Activated CD4-positive, CD25-positive, alpha-beta regulatory T cell (primary cell): ENCODE data around the gene ARHGEF17.

Source experiments
- DNase-seq, 4 experiments: peaks; one replicate each; lab custom pipeline; 2025; lab: John Stamatoyannopoulos, UW

Gene ARHGEF17

DNA sequence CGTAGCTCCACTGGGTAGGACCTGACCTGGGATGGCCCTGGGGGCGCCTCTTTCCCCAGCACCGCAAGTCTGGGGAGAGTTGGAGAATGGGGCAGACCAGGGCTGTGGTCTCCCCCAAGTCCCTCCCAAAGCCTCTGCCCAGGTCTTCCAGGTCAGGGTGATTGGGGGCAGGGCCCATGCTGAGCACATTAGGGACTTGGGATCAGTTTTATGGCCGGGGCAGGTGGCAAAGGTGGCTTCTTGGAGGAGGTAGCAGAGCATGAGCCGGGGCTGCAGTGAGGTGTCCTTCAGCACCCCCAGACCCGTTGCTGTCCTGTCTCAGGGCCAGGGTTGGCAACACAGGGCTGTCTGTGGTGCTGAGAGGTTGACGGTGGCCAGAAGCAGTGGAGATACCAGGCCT, 74.1 kb downstream of the ARHGEF17 start:
- DNase-seq, result no peak

DNA sequence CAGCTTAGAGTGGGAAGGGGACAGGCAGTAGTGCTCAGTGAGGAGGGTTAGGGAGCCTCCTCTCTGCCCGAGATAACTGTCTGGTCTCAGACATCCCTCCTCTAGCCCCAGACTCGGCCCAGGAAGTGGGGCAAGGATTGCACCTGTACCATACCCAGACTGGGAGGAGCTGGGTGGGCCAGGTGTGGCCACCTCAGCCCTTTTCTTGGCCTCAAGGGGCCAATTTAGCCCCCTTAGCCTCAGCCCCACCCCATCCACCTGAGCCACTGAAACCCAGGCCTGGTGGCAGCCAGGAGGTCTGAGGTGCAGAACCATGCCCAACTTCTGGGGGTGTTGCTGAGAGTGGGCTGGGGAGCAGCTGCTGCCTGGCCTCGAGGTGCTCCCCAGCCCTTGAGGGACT, 74.7 kb downstream of the ARHGEF17 start:
- no peak for DNase-seq

DNA sequence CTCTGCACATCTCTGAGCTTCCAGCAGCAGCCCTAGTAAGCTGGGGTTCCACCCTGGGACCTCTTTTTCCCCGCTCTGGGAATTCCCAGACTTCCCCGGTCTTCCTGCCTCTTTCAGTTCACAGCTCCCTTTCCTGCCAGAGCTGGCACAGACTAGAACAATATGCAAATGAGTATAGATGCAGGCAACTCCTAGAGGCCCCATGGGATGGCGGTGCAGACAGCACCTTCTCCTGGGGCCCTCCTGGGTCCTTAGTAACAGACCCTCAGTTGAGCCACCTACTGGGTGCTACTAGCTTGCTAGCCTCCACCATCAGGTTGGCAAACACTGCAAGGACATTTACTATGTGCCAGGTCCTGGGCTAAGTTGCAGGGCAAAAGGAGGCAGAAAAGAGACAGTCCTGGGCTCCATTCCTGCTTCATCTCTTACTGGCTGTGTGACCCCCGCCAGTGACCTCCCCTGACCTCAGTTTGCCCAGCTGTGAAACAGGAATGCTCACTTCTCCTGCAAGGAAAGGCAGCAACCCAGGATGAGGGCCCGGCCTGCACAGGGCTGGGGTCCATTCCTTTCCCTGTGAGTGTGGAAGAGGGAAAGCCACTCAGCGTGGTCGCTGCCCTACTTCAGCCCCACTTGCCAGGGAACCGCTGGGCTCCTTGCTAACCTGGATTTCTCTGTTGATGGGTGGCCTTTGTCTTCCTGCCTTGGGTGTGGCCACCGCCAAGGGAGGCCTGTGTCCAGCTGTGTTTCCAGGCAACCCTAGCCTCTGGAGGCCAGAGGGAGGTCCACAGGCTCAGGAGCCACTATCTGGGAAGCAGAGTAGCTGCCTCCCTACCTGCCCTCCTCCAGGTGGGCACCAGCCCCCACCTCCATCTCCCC, 75.4 kb downstream of the ARHGEF17 start:
- DNase-seq, result no peak

DNA sequence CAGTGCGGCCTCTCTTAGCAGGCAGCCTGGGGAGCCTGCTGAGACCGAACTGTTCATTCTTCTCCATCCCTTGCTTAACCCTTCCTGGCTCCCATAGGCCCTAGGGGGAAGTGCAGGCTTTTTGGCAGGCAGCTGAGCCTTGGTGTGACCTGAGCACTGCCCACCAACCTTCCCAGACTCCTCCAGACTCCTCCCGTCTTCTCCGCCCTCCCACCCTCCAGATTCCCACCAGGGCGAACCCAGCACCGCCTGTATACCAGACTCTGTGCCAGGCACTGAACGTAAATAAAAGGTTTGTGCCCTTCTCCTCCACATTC, 76.0 kb downstream of the ARHGEF17 start:
- DNase-seq, result no peak

DNA sequence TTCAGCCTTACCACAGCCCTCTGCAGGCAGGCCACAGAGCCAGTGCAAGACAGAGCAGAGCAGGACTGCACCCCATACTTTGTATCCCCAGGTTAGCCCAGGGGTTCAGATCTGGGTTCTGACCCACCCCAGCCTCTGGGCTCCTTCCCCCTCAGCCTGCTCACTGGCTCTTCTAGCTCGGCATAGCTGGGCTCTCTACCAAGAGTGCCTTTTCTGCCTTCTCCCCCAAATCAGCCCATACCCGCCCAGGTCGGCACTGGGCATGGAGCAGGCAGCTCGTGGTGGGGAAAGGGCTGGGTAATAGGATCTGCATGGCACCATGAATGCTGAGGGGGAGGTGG, 76.4 kb downstream of the ARHGEF17 start:
- DNase-seq, result no peak

DNA sequence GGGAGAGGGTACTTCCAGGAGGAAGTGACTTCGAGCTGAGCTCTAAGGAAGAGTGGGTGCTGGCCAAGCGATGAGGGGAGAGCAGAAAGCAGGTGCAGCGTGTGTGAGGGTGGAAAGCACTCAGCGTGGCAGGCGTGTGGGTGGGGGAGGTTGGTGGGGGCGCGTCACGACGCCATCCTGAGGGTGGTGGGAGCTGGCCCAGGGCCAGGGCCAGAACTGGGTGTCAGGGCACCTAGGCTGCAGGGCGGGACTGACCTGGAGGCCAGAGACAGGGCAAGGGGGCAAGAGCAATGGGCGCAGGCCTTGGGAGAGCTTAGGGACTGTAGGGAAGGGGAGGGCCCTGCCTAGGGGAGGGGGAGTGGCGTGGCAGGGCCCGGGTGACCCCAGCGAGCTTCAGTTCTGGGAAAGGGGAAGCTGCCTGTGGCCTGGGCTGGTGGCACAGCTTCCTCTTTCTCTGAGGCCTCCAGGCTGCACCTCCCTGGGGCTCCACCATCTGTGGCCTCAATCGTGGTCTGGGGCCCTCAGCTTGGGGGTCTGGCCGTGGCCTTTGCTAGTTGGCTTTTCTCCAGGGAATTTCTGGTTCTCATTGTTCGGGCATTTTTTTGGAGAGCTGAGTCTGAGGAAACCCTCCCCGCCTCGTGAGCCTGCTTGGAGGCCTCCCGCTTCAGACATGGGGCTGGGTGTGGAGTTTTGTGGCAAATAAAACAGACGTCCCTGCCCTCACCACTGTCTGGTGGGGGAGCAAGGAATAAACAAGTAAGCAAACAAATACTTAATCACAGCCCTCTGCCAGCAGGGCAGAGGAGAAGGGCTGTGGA, 77.0 kb downstream of the ARHGEF17 start:
- no peak for DNase-seq

DNA sequence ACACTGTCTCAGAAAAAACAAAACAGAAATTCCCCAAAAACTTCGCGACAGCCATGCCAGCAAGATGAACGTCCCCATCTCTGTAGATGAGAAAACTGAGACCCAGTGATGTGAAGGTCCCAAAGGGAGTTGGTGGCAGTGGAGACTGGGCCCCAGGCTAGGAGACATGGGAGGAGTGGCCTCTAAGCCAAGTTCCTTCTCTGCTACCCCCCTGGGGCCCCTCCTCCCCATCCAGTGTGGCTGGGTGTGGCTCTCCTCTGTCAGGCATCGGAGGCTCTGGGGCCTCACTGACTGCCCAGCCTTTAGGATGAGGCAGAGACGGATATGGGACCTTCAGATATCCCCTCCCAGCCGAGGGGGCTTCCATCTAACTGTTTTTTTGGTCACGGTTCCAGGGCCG, 77.9 kb downstream of the ARHGEF17 start:
- DNase-seq, result no peak

DNA sequence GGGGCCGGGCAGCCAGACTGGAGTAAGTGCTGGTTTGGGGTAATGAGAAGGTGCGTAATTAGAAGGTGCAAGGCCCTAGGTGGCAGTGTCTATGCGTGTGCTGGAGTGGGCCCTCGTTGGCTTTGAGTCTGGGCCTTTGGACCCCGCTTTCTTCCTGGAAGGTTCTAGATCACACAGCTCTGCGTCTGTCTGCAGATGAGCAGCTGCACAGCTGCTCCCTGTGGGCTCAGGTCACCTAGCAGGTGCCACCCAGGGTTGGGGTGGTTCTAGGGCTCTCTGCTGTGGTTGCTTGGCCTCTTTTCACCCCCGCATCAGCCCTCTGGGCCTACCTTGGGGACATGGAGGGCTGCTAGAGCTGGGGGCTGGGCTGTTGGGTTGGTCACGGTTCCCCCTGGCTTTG, 78.5 kb downstream of the ARHGEF17 start:
- DNase-seq, result no peak

DNA sequence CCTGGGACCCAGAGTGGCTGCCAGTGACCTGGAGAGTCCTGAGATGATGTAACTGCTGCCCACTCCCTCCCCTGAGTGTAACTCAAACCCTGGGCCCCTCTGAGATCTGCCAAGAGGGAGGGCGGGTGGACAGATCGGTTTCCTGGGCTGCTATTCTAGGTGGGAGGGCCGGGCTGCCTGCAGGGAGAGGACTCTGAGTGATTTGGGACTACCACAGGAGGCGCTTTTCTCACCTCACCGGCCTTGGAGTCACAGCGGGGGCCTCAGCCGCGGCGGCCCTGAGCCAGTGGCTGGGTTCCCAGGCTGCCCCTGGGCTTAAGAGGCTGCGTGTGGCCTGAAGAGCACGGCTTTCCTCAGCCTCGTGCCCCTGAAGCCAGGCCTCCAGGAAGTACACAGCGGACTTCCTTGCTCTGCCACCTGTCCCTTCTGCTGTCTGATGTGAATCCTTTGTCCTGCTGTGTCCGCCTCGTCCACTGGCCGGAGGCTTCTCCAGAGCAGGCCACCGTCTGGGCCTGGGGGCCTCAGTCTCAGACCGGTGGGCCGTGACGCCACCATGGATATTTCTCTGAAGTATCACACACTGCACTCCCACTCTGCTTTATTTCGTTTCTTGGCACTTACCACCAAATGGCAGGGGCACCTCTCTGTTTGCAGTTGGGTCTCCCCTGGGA, 79.7 kb downstream of the ARHGEF17 start:
- DNase-seq, result no peak

DNA sequence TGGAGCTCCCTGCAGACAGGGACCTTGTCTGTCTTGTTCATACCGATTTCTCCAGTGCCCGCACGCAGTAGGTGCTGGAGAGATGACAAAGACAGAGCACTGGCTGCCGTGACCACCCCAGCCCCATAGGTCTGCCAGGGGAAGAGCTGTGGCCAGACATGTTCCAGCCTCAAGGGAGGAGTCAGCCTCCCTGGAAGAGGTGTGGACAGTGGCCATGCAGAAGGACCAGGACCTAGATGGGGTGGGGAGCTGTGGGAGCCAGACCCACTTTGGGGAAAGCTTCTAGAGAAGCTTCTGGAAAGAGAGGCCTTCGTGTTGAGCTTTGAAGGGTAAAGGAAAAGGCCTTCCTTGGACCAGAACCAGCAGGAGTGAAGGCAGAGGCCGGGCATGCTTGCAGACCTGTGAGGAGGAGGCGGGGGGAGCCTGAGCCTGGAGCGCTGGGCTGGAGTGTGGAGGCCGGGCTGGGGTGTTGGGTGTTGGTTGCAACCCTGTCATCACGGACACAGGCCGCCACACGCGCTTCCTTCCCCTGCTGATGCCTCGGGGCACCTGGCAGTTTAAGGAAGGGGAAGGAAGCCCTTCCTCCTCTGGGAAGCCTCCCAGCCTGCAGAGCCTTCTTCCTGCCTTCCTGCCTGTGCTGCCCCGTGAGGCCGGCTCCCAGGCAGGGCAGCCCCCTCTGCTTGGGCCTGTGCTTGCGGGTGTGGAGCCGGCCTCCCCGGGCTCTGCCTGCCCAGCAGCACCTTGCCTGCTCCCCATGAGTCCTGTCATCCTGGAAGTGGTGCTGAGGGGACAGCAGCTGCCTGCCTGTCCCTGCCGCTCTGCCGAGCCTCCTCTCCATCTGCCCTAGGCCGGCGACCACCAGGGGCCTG, 80.4 kb downstream of the ARHGEF17 start:
- DNase-seq, result no peak

DNA sequence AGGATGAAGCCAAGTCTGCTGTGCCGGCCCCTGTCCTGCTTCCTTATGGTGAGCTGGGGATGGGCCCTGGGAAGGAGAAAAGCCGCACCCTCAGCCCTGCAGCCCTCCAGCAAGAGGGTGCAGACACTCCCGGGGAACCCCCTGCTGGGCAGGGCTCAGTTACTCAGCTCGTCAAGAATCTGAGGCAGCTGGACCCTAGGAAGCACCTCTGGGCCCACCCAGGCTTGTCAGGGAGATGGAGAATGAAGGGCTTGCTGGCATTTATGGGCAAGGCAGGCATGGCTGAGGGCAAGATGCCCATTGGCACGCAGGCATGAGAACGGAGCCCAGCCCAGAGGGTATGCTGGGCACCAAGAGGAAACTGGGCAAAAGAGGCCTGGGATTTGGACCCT, 81.1 kb downstream of the ARHGEF17 start:
- DNase-seq, result no peak

DNA sequence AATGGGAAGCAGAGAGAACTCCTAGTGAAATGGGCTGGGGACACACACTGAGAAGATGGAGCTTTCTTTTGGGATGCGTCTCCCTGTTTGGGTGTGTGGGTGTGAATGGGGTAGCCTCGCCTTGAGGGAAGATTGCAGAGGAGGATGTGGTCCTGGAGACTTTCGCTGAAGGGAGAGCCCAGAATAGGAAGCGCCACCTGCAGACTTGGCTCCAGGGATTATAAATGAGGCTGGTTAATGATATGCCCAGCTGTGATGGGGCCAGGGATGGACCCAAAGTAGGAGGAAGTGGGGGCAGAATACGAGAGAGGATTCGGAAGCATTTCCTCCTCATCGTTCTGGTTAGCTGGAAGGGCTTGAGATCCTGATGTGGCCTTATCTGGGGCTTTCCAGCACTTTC, 81.8 kb downstream of the ARHGEF17 start:
- DNase-seq, result no peak

DNA sequence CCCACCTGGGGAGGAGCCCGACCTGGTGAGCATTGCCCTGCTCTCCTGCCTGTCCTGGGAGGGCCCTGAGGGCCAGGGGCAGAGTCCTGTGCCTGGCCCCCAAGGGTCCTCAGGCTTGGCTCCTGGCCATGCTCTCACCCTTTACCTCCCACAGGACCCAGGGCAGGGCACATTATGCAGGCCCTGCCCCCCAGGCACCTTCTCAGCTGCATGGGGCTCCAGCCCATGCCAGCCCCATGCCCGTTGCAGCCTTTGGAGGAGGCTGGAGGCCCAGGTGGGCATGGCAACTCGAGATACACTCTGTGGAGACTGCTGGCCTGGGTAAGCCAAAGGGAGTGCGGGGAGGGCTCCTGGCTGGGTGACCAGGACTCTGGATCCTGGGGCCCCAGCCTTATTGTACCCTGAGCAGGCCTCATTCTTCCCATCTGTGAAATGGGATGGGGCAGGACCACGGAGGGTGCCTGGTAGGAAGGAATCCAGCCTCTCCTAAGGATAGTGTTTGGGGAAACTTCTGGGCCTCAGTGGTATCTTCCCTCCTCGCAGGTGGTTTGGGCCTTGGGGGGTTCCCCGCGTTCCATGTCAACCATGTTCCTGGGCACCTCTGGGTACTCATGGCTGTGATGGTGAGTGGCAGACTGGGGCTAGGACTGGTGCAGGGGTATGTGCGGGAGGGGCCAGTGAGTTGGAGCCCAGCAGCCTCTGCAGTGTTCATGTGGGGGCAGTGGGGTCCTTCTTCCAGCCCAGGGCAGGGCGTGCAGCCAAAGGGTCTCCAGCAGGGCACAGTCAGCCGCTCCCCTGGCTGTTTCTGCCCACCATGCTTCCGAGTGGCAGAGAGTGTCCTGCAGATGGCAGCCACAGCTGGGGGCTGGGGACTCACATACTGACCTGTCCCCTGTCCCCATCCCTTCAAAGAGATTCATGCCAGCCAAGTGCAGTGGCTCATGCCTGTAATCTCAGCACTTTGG, 82.8 kb downstream of the ARHGEF17 start:
- DNase-seq, result no peak

DNA sequence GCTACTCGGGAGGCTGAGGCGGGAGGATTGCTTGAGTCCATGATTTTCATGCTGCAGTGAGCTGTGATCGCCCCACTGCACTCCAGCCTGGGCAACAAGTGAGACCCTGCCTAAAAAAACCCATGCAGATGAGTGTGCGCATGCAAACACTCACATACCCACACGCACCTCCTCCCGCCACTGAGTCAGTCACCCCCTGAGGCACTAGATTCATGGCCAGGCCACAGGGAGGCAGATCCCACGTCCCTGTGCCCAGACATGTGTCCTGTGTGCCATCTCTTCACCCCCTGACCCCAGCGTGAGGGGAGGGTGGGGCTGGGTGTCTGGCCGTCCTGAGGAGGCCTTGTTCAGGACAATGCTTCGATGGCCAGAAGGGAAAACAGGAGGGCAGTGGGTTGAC, 83.6 kb downstream of the ARHGEF17 start:
- no peak for DNase-seq

DNA sequence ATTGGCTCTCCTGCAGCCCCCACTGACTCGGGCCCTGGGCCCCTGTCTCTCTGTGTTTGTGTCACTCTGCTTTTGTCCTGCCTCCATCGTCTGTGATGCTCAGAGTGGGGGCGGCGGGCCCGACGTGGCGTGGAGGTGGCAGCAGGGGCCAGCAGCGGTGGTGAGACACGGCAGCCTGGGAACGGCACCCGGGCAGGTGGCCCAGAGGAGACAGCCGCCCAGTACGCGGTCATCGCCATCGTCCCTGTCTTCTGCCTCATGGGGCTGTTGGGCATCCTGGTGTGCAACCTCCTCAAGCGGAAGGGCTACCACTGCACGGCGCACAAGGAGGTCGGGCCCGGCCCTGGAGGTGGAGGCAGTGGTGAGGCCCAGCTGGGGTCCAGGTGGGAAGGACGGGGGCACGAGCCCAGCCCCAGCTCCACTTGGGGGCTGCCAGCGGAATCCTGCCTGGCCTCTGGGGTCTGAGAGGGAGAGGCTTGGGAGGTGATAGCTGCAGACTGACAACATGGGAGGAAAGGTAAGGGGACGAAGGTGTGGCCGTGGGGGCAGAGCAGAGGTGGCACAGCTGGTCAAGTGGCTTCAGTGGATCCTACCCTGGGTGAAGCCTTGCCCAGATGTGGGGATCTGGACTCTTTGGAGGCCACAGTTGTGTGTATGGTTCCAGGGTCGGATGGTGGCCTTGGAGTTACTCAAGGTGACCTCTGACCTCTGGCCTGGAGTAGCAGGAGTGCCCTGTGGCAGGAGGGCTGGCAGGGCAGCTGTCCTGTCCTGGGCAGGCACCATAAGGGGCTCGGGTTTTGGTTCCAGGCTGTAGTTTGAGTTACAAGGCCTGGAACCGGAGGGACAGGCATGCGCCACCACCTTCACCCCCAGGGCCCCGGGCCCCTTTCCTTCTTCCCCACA, 84.3 kb downstream of the ARHGEF17 start:
- DNase-seq, result no peak

DNA sequence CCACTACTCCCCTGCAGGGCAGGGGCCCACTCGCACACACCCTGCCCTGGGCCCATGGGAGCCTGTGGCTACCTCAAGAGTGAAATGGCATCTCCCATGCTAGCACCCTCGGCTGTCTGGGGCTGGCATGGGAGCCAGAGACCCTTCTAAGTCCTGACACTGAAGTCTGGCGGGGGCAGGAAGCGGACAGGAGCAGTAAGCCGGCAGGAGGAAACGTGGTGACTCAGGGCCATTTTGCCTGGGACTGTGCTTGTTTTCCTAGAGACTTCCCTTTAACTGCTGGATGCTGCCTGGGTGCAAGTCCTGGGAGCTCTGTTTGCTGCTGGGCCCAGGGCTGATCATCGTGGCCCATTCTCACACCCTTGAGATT, 84.9 kb downstream of the ARHGEF17 start:
- DNase-seq, result no peak

DNA sequence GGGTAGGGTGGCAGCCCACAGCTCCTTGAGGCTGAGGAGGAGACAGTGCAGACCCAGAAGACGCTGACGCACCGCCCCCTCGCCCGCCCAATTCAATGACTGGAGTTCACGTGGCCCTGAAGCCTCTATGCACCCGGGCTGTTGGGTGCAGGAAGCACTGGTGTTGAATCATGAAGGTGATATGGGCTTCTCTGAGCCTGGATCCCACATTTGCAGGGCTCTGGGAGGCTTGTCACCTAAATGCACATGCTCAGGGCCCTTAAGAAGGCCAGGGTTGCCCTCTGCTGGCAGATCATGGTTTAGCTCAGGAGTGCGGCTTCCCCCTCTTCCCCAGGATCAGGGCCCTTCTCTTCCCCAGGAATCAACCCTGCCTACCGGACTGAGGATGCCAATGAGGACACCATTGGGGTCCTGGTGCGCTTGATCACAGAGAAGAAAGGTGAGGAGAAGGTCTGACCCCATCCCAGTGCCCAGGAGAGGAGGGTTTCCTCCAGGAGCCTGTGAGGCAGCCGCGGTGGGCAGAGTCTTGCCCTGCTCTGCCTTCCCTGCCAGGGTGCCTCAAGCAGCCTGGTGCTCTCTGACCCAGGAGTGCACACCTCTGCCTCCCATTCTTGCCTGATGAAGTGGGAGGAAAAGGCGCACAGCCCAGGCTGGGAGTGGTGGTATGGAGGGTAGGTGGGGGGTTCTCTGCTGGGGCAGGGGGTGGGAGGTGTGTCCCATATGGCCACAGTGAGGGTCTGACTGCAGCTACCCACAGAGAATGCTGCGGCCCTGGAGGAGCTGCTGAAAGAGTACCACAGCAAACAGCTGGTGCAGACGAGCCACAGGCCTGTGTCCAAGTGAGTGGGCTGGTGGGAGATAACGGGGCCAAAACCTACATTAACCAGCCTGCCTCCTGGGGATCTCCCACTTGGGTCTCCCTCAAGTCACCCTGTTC, 85.7 kb downstream of the ARHGEF17 start:
- DNase-seq, result peak; percentile 36 to 42 (median 37)

DNA sequence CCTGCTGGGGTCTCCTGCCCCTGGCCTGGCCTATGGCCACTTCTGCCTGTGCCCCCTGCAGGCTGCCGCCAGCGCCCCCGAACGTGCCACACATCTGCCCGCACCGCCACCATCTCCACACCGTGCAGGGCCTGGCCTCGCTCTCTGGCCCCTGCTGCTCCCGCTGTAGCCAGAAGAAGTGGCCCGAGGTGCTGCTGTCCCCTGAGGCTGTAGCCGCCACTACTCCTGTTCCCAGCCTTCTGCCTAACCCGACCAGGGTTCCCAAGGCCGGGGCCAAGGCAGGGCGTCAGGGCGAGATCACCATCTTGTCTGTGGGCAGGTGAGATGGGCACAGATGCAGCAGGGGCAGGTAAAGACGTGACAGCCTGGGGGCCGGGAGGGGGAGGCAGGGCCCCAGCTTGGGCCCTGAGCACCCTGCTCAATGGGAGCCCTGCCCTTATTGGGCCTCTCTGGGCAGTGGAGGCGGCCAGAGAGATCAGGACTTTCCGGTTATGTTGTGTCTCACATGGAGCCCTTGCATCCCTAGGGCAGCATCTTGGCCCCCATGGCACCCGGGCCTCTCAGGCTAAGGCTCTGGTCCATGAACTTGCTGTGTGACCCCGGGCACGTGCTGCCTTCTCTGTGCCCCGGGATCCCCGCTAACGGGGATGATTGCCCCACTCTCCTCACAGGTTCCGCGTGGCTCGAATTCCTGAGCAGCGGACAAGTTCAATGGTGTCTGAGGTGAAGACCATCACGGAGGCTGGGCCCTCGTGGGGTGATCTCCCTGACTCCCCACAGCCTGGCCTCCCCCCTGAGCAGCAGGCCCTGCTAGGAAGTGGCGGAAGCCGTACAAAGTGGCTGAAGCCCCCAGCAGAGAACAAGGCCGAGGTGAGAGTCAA, 86.6 kb downstream of the ARHGEF17 start:
- no peak for DNase-seq
